ENCODE measurements around the gene TBC1D32. TPM values are rescaled to one million over a fixed set of nuclear protein-coding genes. Genes with fewer than 3 reads are reported as not detected.

The TBC1D32 gene
- total and polyA plus RNA-seq, 2 donors (not counting 3 experiments of a cell fraction or from before 2014, with no cell fraction given), result 2.5 to 4.0 TPM

GRCh38 chr6:121365536-121366521, 31.5 kb upstream of the TBC1D32 start:
- Histone ChIP-seq H3K9ac (replicated peaks; ENCODE audit: extremely low read depth, insufficient read depth, low read length) (no peak overlapping the region), H3K27ac (ENCODE audit: insufficient read depth, low read depth, low read length) (no peak overlapping the region), H3K4me3 (replicated peaks in 1 of 3; ENCODE audit: insufficient read depth in 1 of 3, low read depth in 1 of 3, low read length in 3 of 3) (no peak overlapping the region), H3K4me1 (ENCODE audit: control insufficient read depth, extremely low read depth, insufficient read depth, low read length) (no peaks in the 10 kb centered on the region), H4K20me1 (replicated peaks; ENCODE audit: control insufficient read depth, extremely low read depth, insufficient read depth, low read length) (no peaks in the 10 kb centered on the region), H3K36me3 (ENCODE audit: control insufficient read depth in 2 of 2, extremely low read depth in 1 of 2, insufficient read depth in 2 of 2, low read length in 2 of 2) (no peaks in the 10 kb centered on the region), H3K9me1 (replicated peaks; ENCODE audit: control insufficient read depth, extremely low read depth, insufficient read depth, low read length) (no peaks in the 10 kb centered on the region), H2AFZ (ENCODE audit: low read depth, low read length) (no peak overlapping the region), H3K79me2 (ENCODE audit: control insufficient read depth, insufficient read depth, low read length) (no peaks in the 10 kb centered on the region), H3K9me3 (replicated peaks; ENCODE audit: control insufficient read depth, insufficient read depth, low read length) (no peaks in the 10 kb centered on the region), H3K4me2 (ENCODE audit: insufficient read depth, low read length) (no peak overlapping the region), H3K27me3 (ENCODE audit: control insufficient read depth in 2 of 2, insufficient read depth in 2 of 2, low read length in 2 of 2) (no peaks in the 10 kb centered on the region)
- FAIRE-seq (no peak), DNase-seq (ENCODE audit: low read depth, low spot score) (no peak)
- dilution Hi-C loops (cut with MboI; ENCODE audit: extremely low pct_ligation_motif_present, low sequenced_read_pairs), result no loop called here
- ChIA-PET CTCF (interaction anchor here (1.3 kb wide), 1 partner anchor 9 kb away, joined by 3 read pairs; no protein-coding TSS in a partner anchor), POLR2A (no interaction called here)
- intact Hi-C loops (cut with micrococcal nuclease), result no loop called here
- BruUV-seq (replicated peaks), result no TSS peak
- TF ChIP-seq JUN (IDR thresholded peaks at IDR 0.05; ENCODE audit: borderline replicate concordance, insufficient read depth, insufficient read length, low read depth), result no peak
- no peak for TF ChIP-seq FOS (IDR thresholded peaks at IDR 0.05; ENCODE audit: borderline replicate concordance, insufficient read depth, low read length)
- no peak for TF ChIP-seq EZH2 (IDR thresholded peaks at IDR 0.05; ENCODE audit: borderline replicate concordance, low read depth, low read length, severe bottlenecking)
- no peak for TF ChIP-seq POLR2A (IDR thresholded peaks at IDR 0.05; ENCODE audit: low read depth, low read length)

- H3K4me2 ChIP-seq (ENCODE audit: insufficient read depth, low read length), result no peak overlapping the region
- no peaks in the 10 kb centered on the region for H4K20me1 ChIP-seq (replicated peaks; ENCODE audit: control insufficient read depth, extremely low read depth, insufficient read depth, low read length)
- FAIRE-seq (no peak), DNase-seq (ENCODE audit: low read depth, low spot score) (no peak)
- ChIA-PET POLR2A (no interaction called here), CTCF (interaction anchor here (0.7 to 1.7 kb wide), 5 partner anchors 8 to 301 kb away, joined by 3 to 8 read pairs (median 3); partner anchors contain the start of gene TBC1D32)
- BruUV-seq (replicated peaks), result no TSS peak
- no peaks in the 10 kb centered on the region for H3K9me1 ChIP-seq (replicated peaks; ENCODE audit: control insufficient read depth, extremely low read depth, insufficient read depth, low read length)
- no peaks in the 10 kb centered on the region for H3K4me1 ChIP-seq (ENCODE audit: control insufficient read depth, extremely low read depth, insufficient read depth, low read length)
- H3K4me3 ChIP-seq (replicated peaks in 1 of 3; ENCODE audit: insufficient read depth in 1 of 3, low read depth in 1 of 3, low read length in 3 of 3), result no peak overlapping the region
- no peak overlapping the region for H3K27ac ChIP-seq (ENCODE audit: insufficient read depth, low read depth, low read length)
- H3K79me2 ChIP-seq (ENCODE audit: control insufficient read depth, insufficient read depth, low read length), result no peaks in the 10 kb centered on the region
- dilution Hi-C loops (cut with MboI; ENCODE audit: extremely low pct_ligation_motif_present, low sequenced_read_pairs), result no loop called here
- no peak overlapping the region for H3K9ac ChIP-seq (replicated peaks; ENCODE audit: extremely low read depth, insufficient read depth, low read length)
- H3K9me3 ChIP-seq (replicated peaks; ENCODE audit: control insufficient read depth, insufficient read depth, low read length), result no peaks in the 10 kb centered on the region
- peaks cover 0 to 1% of the 10 kb centered on the region in 2 experiments for H3K27me3 ChIP-seq (ENCODE audit: control insufficient read depth in 2 of 2, insufficient read depth in 2 of 2, low read length in 2 of 2)
- no peaks in the 10 kb centered on the region for H3K36me3 ChIP-seq (ENCODE audit: control insufficient read depth in 2 of 2, extremely low read depth in 1 of 2, insufficient read depth in 2 of 2, low read length in 2 of 2)
- no peak overlapping the region for H2AFZ ChIP-seq (ENCODE audit: low read depth, low read length)
- TF ChIP-seq EZH2 (IDR thresholded peaks at IDR 0.05; ENCODE audit: borderline replicate concordance, low read depth, low read length, severe bottlenecking) (no peak), POLR2AphosphoS5 (IDR thresholded peaks at IDR 0.05; ENCODE audit: insufficient read depth, low read depth, low read length) (no peak), GATA2 (IDR thresholded peaks at IDR 0.05; ENCODE audit: insufficient read depth, insufficient read length, low read depth, low read length) (no peak), JUN (IDR thresholded peaks at IDR 0.05; ENCODE audit: borderline replicate concordance, insufficient read depth, insufficient read length, low read depth) (no peak), FOS (IDR thresholded peaks at IDR 0.05; ENCODE audit: borderline replicate concordance, insufficient read depth, low read length) (no peak)
- TF ChIP-seq, protein P1, sequence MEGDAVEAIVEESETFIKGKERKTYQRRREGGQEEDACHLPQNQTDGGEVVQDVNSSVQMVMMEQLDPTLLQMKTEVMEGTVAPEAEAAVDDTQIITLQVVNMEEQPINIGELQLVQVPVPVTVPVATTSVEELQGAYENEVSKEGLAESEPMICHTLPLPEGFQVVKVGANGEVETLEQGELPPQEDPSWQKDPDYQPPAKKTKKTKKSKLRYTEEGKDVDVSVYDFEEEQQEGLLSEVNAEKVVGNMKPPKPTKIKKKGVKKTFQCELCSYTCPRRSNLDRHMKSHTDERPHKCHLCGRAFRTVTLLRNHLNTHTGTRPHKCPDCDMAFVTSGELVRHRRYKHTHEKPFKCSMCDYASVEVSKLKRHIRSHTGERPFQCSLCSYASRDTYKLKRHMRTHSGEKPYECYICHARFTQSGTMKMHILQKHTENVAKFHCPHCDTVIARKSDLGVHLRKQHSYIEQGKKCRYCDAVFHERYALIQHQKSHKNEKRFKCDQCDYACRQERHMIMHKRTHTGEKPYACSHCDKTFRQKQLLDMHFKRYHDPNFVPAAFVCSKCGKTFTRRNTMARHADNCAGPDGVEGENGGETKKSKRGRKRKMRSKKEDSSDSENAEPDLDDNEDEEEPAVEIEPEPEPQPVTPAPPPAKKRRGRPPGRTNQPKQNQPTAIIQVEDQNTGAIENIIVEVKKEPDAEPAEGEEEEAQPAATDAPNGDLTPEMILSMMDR (IDR thresholded peaks at IDR 0.05; ENCODE audit: extremely low read depth in 1 of 2, insufficient read depth in 1 of 2, low read depth in 1 of 2, low read length in 2 of 2), result no peak
- intact Hi-C loops (cut with micrococcal nuclease), result loop anchor here (5.0 kb wide), 1 partner anchor 676 kb away; no protein-coding TSS in a partner anchor
These were observed 22.3 kb upstream of the TBC1D32 start for GRCh38 chr6:121356575-121356974.

All from endothelial cell of umbilical vein (primary cell).